Kidney (tissue), 14 donors: Measurements from ENCODE around the gene OCIAD1. TPM values are rescaled to one million over a fixed set of nuclear protein-coding genes. Genes with fewer than 3 reads are reported as not detected.
"Not testable (repeated sequence)": the region's sequence is repeated elsewhere in the genome, so short reads cannot be mapped to it uniquely, and the experiment has no call there.

Experiments used
- DNase-seq, 5 donors: peaks; one replicate each; pipeline ENCODE4 v3.0.0-alpha.2; 2013 to 2020
- FAIRE-seq: peaks from 2 replicates; lab custom pipeline; 2012; peaks lifted over from hg19 to GRCh38; lab: Jason Lieb, UNC
- H3K27ac ChIP-seq, 2 donors: one replicate each; pipeline ENCODE4 v1.7.0; 2013; ENCODE audit warnings: low read depth in 2 of 2, low read length in 2 of 2, inconsistent platforms in 1 of 2
- H3K27me3 ChIP-seq: one replicate; pipeline ENCODE4 v1.7.1; 2013; ENCODE audit warnings: low read length, inconsistent platforms; ENCODE audit not compliant: control insufficient read depth, insufficient read depth
- H3K36me3 ChIP-seq, 3 donors: one replicate each; pipeline versions ENCODE4 v1.7.0 to v1.7.1; 2013; ENCODE audit warnings: low read length in 3 of 3, control low read depth in 1 of 3, inconsistent platforms in 1 of 3; ENCODE audit not compliant: insufficient read depth in 3 of 3, control insufficient read depth in 2 of 3
- H3K4me1 ChIP-seq, 3 donors: one replicate each; pipeline versions ENCODE4 v1.7.0 to v1.7.1; 2013; ENCODE audit warnings: low read length in 3 of 3, inconsistent platforms in 1 of 3, low read depth in 1 of 3; ENCODE audit not compliant: control insufficient read depth in 2 of 3, insufficient read depth in 2 of 3
- H3K4me3 ChIP-seq, 3 donors: one replicate each; pipeline versions ENCODE4 v1.7.0 to v1.8.1; 2013; ENCODE audit warnings: low read length in 3 of 3, control low read depth in 1 of 3, inconsistent platforms in 1 of 3
- H3K9ac ChIP-seq, 3 donors: one replicate each; pipeline versions ENCODE4 v1.7.0 to v1.7.1; 2013; ENCODE audit warnings: low read length in 3 of 3, control low read depth in 1 of 3, inconsistent platforms in 1 of 3
- H3K9me3 ChIP-seq, 3 donors: one replicate each; pipeline versions ENCODE4 v1.7.0 to v1.7.1; 2013; ENCODE audit warnings: low read length in 3 of 3, control low read depth in 1 of 3, inconsistent platforms in 1 of 3; ENCODE audit not compliant: control insufficient read depth in 2 of 3, insufficient read depth in 1 of 3
- intact Hi-C: fragments of 100-400 bp; cut with DNase I; formaldehyde crosslinking; loops from one replicate; pipeline ENCODE4 v1.11.1; 2022
- polyA plus RNA-seq: library from polyadenylated mRNA; stranded (reverse); fragments of 350-450 nt; fragmentation: Illumina TruSeq; extraction: RNeasy Lipid Tissue Mini Kit (QIAGEN cat#74804); gene quantifications from one replicate; pipeline ENCODE4 v1.2.3, GENCODE V29; 2014; ENCODE audit warnings: low read depth, low replicate concordance; ENCODE audit not compliant: insufficient read depth
- total RNA-seq: library from RNA; stranded (reverse); fragmentation: NEBNext Ultra II Directional; extraction: Animal tissue kit (Norgen Biotek cat#: 25700); gene quantifications from one replicate; pipeline ENCODE4 v1.2.1, GENCODE V29; 2021
- TF ChIP-seq, protein P1 (sequence below): IDR thresholded peaks from 3 replicates; pipeline ENCODE4 v1.5.1; 2012; ENCODE audit warnings: mild to moderate bottlenecking, moderate library complexity, borderline replicate concordance; ENCODE audit not compliant: insufficient read depth; ENCODE audit errors: extremely low read depth
- donor health status: control.
- donor health status: control.
- donor health status: control.
- donor health status: control.
- donor health status: control.
- donor health status: DM: yes; HTN: yes; CAD: no.
- donor health status: Normal renal cell carcinoma (clear cell type).

The OCIAD1 gene
- total and polyA plus RNA-seq, 2 donors from 2014 or later, result 142 to 218 TPM

DNA sequence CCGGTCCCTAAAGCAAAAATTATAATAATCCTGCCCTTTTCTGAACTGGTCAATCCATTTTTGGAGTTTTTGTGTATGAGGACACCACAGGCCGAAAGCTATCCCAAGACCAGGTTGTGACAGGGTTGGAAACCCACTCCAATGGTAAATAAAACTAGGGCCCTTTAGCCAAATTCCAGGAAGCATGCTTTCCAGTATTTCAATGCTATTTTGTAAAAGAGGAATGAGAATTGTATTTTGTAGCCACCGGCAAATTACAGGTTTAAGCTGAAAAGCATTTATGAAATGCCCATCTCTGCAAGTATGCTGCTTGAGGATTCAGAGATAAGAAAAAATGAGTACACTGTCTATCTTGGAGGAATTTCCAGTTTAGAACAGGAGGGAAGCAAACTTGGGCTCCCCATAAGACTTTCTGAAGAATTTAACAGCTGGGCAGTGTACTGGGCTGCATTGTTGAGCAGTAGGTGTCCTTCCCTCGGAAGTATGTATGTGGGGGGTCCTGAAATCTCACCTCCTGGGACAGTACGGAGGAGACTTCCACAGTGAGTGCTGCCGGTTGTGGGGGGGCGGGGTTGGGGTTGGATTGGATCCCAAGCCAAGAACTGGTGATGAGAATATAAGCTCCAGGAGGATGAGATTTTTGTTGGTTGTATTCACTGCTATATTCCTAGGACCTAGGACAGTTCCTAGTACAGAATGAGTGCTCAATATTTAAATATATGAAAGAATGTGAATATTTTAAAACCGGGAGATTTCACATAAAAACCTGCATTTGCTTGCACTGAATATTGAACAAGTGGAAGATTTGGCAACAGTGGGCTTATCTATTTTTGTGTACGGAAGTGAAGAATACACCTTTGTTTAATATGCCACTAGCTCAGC lies 48.9 kb downstream of the OCIAD1 start:
- TF ChIP-seq, protein P1, sequence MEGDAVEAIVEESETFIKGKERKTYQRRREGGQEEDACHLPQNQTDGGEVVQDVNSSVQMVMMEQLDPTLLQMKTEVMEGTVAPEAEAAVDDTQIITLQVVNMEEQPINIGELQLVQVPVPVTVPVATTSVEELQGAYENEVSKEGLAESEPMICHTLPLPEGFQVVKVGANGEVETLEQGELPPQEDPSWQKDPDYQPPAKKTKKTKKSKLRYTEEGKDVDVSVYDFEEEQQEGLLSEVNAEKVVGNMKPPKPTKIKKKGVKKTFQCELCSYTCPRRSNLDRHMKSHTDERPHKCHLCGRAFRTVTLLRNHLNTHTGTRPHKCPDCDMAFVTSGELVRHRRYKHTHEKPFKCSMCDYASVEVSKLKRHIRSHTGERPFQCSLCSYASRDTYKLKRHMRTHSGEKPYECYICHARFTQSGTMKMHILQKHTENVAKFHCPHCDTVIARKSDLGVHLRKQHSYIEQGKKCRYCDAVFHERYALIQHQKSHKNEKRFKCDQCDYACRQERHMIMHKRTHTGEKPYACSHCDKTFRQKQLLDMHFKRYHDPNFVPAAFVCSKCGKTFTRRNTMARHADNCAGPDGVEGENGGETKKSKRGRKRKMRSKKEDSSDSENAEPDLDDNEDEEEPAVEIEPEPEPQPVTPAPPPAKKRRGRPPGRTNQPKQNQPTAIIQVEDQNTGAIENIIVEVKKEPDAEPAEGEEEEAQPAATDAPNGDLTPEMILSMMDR, result no peak
- H3K27ac ChIP-seq, result no peak overlapping the region
- no peaks in the 10 kb centered on the region for H3K4me1 ChIP-seq
- H3K36me3 ChIP-seq, result no peaks in the 10 kb centered on the region
- H3K4me3 ChIP-seq, result no peak overlapping the region
- intact Hi-C loops, result no loop called here
- FAIRE-seq, result no peak
- H3K27me3 ChIP-seq, result no peaks in the 10 kb centered on the region
- DNase-seq, result no peak
- no peak overlapping the region for H3K9ac ChIP-seq
- H3K9me3 ChIP-seq, result no peaks in the 10 kb centered on the region

DNA sequence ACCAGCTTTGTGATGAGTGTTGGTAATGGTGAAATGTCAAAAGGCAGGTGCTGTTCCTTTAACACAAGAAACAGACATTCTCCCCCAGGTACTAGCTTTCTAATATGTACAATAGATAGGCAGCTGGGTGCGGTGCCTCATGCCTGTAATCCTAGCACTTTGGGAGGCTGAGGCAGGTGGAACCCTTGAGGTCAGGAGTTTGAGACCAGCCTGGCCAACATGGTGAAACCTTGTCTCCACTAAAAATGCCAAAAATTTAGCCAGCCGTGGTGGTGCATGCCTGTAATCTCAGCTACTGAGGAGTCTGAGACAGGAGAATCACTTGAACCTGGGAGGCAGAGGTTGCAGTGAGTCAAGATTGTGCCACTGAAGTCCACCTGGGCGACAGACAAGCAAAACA lies 50.8 kb downstream of the OCIAD1 start:
- H3K4me3 ChIP-seq, DNase-seq, intact Hi-C loops, FAIRE-seq, H3K27ac ChIP-seq, H3K9ac ChIP-seq, H3K27me3 ChIP-seq, H3K9me3 ChIP-seq, H3K36me3 ChIP-seq, H3K4me1 ChIP-seq: not testable (repeated sequence)

DNA sequence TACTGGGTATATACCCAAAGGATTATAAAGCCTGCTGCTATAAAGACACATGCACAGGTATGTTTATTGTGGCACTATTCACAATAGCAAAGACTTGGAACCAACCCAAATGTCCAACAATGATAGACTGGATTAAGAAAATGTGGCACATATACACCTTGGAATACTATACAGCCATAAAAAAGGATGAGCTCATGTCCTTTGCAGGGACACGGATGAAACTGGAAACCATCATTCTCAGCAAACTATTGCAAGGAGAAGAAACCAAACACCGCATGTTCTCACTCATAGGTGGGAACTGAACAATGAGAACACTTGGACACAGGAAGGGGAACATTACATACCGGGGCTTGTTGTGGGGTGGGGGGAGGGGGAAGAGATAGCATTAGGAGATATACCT lies 58.9 kb downstream of the OCIAD1 start:
- H3K4me3 ChIP-seq, H3K27ac ChIP-seq, FAIRE-seq, H3K9me3 ChIP-seq, intact Hi-C loops, DNase-seq, H3K9ac ChIP-seq, H3K27me3 ChIP-seq, H3K4me1 ChIP-seq: not testable (repeated sequence)
- H3K36me3 ChIP-seq, result peaks cover 0 to 20% (median 9%) of the 10 kb centered on the region in 3 donors

DNA sequence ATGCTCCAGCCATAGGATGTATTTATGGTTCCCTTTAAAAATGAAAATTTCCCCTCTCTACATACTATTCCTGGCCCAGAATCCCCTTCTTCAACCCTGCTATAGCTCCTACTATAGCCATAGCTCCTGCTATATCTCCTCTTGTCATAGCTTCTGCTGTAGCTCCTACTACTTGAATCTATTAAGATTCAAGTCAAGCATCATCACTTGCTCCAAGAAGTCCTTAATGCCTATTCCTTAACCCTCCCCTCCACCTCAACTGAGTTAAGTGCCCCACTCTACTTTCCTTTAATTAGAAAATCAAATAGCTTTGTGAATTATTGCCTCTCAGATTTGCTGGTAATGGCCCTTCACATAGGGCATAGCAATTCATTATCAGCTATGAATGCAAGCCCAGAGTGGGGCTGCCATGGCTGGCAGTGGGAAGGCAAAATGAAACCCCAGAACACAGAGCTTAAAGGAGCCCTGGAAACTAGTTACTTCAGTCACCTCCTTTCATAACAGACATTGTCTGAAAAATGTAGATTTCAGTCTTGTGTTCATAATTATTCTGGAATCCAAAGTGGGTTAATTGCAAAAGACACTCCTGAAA lies 60.2 kb downstream of the OCIAD1 start:
- H3K4me1 ChIP-seq, result no peaks in the 10 kb centered on the region
- H3K36me3 ChIP-seq, result peaks cover 0 to 20% (median 13%) of the 10 kb centered on the region in 3 donors
- no peak overlapping the region for H3K4me3 ChIP-seq
- no peak overlapping the region for H3K27ac ChIP-seq
- H3K9ac ChIP-seq, result no peak overlapping the region
- no peaks in the 10 kb centered on the region for H3K27me3 ChIP-seq
- DNase-seq (no peak), FAIRE-seq (no peak)
- H3K9me3 ChIP-seq, result no peaks in the 10 kb centered on the region
- TF ChIP-seq, protein P1, result no peak
- intact Hi-C loops, result no loop called here
